Activated T-cell treated with anti-CD3 and anti-CD28 coated beads for 4 hours (primary cell): ENCODE data around the gene TTLL13.
A peak's percentile ranks its signal among the peaks of the same experiment; 100 is the strongest.
"Not testable (repeated sequence)": the region's sequence is repeated elsewhere in the genome, so short reads cannot be mapped to it uniquely, and the experiment has no call there.

Source experiments
- DNase-seq: peaks from one replicate; pipeline ENCODE4 v3.0.0-alpha.2; 2020

Gene TTLL13

DNA sequence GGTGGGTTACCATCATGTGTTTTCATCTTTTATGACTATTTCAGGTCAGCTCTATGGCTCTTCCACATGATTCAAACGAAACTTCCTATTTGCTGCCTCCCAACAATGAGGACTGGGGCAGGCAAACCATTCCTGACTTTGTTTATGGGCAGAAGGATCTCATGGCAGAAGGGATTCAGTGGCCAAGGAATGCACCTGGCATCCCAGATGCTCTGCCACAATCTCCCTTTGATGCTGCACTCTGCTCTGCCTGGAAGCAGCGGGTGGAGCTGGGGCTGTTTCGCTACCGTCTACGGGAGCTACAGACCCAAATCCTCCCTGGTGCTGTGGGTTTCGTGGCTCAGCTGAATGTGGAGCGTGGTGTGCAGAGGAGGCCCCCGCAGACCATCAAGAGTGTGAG, 8.5 kb upstream of the TTLL13 start:
- DNase-seq = no peak

DNA sequence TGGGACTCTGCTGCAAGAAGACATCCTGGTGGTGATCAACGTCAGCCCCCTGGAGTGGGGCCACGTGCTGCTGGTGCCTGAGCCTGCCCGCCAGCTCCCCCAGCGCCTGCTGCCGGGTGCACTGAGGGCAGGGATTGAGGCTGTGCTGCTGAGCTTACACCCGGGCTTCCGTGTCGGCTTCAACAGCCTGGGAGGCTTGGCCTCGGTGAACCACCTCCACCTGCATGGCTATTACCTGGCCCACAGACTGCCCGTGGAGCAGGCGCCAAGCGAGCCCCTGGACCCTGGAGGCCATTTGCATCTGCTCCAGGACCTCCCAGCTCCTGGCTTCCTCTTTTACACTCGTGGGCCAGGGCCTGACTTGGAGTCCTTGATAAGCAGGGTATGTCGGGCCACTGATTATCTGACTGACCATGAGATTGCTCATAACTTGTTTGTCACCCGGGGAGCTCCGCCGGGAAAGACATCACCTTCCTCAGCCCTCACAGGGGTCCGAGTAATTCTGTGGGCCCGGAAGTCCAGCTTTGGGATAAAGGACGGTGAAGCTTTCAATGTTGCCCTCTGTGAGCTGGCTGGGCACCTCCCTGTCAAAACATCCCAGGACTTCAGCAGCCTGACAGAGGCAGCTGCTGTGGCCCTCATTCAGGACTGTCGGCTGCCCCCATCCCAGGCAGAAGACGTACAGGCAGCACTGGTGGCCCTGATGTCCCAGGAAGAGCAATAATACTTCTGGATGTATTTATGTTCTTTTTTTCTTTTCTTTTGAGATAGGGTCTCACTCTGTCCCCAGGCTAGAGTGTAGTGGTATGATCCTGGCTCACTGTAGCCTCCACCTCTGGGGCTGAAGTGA, 7.8 kb upstream of the TTLL13 start:
- DNase-seq = no peak

DNA sequence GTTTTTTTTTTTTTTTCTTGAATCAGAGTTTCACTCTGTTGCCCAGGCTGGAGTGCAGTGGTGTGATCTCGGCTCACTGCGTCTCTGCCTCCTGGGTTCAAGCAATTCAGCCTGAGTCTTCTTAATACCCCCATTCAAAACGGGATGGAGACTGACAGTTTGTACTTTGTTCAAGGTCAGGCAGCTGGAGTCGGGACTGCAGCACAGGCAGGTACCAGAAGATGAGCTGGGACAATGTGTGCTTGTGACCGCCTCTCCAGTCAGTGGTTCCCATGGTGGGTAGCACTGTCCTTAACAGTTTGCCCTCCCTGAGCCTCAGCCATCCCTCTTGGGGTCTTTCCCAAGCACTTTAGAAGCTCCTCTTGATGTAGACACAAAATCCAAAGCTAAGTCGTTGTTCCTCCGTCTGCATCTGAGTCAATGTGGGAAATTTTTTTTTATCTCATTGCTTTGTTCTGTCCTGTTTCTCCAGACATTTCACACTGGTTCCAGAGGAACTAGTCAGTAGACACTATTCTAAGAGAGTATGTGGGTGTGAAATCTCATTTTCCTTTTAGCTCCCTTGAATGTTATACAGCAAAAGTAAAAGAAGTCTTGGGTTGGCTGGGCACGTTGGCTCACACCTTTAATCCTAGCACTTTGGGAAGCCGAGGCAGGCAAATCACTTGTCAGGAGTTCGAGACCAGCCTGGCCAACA, 5.3 kb upstream of the TTLL13 start:
- no peak for DNase-seq

DNA sequence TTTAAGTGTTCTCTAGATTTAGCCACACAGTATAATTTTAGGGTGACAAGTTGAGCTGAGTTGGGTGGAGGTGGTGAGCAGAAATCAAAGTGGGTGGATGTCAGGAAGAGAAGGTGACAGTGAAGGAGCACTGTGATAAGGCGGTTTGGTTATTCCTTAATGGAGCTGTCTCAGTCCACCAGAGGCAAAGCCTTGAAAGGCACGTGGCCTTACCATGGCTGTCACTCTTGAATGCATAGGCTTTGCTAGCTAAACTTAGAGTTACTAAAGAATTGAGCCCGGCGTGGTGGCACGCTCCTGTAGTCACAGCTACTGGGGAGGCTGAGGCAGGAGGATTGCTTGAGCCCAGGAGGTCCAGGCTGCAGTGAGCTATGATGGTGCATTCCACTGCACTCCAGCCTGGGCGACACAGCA, 560 bp upstream of the TTLL13 start:
- DNase-seq = no peak

DNA sequence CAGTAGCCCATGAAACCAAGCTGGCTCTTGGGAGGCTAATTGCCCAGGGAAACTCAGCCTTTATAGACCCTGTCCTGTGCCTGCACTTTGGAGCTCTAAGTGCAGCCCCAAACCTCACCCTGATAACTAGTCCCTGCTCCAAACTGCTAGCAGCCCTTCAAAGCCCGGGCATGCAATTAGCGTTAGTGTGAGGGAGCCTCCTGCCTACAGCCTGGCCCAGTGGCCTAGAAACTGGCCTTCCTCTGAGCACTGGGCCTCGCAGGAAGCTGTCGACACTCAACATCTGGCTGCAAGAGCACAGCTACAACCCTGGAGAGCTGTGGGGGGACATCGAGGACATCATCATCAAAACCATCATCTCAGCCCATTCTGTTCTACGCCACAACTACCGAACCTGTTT, 8.4 kb downstream of the TTLL13 start:
- DNase-seq = no peak

DNA sequence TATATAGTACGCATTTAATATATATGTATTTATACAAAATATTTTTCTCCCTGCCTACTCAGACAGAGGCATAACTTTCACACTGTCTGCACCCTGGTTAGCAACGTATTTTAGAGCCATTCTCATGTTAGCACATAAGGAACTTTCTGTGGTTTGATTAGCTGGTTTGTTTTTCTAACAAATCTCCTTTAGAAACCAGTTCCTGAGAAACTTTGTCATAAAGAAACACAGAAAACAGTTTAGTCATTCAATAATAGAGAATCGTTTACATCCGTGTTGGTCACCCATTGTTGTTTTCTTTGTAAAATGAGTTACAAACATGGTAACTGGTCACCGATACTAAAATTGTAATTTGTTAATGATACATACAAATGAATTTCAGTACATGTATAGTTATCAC, 10.2 kb downstream of the TTLL13 start:
- DNase-seq = no peak

DNA sequence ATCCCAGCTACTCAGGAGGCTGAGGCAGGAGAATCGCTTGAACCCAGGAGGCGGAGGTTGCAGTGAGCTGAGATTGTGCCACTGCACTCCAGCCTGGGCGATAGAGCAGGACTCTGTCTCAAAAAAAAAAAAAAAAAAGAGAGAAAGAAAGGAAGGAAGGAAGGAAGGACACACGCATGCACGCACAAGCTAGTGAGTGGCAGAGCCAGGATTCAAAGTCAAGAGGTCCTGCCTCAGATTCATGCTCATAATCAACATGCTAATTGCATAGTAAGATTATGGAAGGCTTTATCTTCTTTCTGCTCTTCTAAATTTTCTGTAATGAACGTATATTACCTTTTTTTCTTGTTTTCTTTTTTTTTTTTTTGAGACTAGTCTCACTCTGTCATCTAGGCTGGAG, 11.4 kb downstream of the TTLL13 start:
- DNase-seq = not testable (repeated sequence)

DNA sequence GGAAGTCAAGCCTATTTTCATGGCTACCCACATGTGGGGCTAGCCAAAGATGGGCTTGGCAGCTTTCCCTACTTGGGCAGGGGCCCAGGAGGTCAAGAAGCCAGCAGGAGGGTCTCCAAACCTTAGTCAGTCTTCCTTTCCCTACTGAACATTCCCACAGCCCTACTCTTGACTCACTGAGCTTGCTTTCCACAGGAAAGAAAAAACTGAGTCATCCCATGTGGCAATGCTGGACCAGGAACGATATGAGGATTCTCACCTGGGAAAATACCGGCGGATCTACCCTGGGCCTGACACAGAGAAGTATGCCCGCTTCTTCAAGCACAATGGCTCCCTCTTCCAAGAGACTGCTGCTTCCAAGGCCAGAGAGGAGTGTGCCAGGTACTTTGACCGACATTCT, 12.5 kb downstream of the TTLL13 start:
- no peak for DNase-seq

DNA sequence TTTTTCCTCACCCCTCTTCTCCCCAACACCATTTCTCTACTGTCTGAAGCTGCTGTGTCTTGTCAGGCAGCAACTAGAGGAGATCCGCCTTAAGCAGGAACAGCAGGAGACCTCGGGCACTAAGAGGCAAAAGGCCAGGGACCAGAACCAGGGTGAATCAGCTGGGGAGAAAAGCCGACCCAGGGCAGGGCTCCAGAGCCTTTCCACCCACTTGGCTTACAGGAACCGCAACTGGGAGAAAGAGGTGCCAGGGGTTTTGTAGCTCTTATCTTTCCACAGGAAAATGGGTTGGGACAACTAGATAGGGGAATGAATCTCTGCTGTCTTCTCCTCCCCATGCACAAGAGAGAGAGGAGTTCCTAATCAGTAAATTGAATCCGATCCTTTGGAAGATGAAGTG, 13.1 kb downstream of the TTLL13 start:
- DNase-seq = no peak

DNA sequence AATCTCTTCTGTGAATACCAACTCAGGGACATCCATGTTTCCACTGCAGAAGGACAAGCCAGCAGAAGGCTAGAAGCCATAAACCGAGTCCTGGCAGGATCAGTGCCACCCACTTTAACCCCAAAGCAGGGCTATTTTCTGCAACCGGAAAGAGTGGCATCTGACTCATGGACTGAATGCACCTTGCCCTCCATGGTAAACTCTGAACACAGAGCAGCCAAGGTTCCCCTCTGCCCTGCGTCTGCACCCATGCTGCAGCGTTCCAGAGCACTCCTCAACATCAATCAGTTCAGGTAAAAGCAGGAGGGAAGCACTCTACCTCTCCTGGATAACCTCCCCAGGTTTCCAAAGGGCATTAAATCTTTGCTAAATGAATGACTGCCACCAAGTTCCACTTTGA, 15.3 kb downstream of the TTLL13 start:
- peak; percentile 6 for DNase-seq

DNA sequence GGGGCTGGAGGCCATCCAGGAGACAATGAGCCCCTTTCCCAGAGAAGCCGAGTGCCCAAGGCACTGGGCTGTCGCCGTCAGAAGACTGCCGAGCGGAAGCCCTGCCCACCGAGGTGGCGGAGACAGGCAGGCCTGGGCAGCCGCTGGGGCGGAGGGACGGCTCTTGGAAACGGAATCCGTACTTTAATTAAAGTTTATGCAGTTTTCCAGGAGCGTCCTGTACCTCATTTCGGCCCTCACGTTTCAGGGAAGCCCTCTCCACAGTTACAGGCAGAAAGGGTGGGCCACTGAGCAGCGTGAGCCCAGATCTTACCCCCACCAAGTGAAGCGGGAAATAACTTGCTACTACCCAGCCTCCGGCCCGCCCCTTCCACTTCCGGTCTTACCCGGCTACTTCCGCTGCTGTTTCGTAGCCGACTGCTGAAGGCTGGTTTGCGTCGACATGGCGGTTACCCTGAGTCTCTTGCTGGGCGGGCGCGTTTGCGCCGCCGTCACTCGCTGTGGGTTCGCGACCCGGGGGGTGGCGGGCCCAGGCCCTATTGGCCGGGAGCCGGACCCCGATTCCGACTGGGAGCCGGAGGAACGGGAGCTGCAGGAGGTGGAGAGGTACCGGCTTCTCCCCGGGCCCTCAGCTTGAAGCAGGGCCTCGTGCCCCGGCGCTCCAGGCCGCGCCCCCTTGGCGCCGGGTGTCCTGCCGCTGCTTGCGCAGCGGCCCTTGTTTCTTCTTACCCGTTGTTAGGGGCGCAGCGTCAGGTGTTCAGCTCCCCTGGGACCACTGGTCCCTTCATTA, 16.1 kb downstream of the TTLL13 start, which contains the start of gene NGRN:
Gene NGRN (plus strand): TSS at position 402 of the 790 bp plus-strand sequence. CDS start 41 bp downstream, at position 443.
- peak; percentile 86 for DNase-seq

DNA sequence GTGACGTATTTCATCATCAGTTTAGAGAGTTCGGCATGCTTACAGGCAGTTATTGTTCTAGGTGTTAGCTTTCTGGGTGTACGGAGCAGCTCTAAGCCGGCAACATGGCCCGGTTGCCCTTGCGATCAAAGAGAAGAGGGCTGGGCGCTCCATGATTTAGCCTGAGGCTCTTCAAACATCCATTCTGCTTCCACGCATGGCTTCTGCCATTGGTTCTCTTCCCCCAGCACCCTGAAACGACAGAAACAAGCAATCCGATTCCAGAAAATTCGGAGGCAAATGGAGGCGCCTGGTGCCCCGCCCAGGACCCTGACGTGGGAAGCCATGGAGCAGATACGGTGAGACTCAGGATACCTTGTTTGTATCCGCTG, 16.7 kb downstream of the TTLL13 start:
- DNase-seq = peak; percentile 33

DNA sequence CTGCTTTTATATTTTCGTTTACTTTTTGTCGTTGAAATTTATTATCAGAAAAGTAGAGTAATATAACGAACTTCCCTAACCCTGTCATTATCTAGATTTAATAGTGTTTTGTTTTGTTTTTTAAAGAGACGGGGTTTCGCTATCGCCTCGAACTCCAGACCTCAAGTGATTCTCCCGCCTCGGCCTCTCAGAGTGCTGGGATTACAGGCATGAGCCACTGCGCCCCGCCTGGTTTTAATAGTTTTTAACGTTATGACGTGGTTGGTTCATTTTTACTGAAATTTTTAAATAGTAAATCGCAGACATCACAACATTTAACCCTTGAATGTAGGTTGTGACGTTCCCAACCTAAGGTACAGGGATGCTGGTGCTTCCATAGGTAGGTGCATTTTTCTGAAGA, 17.1 kb downstream of the TTLL13 start:
- DNase-seq = no peak

DNA sequence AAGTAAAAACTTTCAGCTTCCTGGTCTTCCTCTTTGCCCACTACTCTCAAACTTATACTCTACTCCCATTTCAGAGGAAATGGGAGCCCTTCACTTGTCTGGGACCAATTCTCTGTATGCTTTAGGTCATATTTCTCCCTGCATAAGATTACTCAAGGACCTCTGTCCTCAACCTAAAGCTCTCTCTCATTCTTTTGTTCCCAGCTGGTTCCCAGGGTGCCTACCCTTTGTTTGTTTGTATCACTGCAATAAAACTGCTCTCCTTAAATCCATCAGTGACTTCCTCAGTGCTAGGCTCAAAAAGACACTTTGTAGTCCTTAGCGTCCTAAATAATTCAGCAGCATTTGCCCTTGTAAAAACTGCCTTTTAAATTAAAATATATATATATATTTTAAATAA, 19.1 kb downstream of the TTLL13 start:
- DNase-seq = no peak

DNA sequence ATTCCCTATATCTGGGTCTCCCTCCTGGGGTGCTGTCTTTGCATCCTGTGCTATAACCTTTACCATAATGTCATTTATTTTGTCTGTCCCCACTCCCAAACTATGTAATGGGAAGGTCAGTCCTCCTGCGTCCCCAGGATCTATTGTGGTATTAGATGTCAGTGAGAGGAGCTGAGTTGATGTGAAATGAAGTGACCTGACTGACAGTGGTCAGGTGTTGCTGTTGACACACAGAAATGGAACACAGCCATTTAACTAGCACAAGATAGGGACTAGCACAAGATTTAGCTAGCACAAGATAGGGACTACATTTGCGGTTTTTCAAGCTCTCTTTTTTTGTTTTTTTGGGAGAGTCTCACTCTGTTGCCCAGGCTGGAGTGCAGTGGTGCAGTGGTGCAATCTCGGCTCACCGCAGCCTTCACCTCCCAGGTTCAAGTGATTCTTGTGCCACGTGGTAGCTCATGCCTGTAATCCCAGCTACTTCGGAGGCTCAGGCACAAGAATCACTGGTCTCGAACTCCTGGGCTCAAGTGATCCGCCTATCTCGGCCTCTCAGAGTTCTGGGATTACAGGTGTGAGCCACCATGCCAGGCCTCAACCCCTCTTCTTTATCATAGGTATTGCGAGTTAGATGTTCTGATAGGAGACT, 21.3 kb downstream of the TTLL13 start:
- DNase-seq = no peak

DNA sequence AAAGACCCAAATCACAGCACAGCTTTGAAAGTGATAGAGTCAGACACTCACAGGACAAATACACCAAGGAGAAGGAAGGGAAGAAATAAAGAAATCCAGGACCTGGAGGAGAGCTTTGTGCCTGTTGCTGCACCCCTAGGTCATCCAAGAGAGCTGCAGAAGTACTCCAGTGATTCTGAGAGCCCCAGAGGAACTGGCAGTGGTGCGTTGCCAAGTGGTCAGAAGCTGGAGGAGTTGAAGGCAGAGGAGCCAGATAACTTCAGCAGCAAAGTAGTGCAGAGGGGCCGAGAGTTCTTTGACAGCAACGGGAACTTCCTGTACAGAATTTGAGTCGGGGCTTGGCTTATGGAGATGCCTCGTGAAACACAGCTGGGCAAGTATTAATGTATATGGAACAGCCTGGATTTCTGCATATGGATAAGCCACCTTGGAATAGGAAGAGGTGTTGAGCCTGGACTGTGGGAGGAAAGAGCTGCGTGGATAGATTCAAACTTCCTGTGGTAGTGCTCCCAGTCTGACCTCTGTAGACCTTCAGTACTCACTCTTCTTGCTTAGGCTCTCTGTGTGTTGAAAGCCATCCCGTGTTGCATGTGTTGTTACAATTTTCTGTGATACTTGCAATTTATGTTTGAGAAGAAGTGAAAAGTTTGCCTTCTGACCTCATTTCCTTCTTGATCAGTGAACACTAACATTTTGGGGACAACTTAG, 22.3 kb downstream of the TTLL13 start:
- DNase-seq = no peak

DNA sequence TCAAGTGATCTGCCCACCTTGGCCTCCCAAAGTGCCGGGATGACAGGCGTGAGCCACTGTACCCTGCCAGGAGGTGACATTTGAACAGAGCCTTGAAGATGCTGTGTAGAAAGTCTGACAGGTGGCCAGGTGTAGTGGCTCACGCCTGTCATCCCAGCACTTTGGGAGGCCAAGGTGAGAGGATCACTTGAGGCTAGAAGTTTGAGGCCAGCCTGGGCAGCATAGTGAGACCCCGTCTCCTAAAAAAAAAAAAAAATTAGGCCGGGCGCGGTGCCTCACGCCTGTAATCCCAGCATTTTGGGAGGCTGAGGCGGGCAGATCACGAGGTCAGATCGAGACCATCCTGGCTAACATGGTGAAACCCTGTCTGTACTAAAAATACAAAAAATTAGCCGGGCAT, 29.1 kb downstream of the TTLL13 start:
- not testable (repeated sequence) for DNase-seq

DNA sequence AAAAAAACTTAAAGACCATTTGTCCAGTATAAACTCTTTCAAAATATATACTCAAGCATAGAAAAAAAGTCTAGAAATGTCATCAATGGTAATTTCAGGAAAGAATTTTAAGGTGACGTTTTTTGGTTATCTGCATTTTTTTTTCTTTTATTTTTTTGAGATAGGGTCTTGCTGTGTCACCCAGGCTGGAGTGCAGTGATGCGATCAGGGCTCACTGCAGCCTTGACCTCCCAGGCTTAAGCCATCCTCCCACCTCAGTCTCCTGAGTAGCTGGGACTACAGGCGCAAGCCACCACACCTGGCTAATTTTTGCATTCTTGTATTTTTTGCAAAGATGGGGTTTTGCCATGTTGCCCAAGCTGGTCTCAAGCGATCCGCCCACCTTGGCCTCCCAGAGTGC, 31.4 kb downstream of the TTLL13 start:
- DNase-seq = not testable (repeated sequence)

DNA sequence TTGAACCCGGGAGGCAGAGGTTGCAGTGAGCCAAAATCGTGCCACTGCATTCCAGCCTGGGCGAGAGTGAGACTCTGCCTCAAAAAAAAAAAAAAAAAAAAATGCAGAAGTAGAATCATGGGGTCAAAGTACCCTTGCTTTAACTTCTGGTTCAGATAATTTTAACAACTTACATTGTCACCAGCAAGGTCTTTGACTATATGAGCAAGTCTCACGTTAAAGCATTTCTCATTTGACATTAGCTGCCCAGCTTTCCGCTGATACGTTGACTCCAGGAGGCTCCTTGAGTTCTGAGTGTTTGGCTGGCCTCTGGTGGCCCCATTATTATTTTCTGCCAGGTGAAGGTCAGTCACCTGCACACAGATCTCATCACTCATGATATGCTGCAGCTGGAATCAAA, 32.3 kb downstream of the TTLL13 start:
- not testable (repeated sequence) for DNase-seq

DNA sequence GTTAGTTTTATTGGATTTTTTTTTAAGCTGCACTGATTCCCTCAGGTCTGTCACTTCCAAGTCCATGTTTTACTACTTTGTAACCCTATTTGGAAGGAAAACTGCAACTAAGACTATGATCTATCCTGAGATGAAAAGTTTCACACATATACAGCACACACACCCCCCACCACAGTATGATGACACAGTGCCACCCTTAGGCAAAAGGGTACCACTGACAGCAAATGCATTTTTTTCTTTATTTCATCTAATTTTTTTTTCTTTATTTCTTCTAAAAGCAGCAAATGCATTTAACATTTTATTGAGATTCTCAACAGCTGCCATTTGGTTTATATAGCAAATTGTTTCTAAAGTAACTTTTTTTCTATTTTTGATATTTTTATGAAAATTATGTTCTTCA, 37.3 kb downstream of the TTLL13 start:
- peak; percentile 26 for DNase-seq

DNA sequence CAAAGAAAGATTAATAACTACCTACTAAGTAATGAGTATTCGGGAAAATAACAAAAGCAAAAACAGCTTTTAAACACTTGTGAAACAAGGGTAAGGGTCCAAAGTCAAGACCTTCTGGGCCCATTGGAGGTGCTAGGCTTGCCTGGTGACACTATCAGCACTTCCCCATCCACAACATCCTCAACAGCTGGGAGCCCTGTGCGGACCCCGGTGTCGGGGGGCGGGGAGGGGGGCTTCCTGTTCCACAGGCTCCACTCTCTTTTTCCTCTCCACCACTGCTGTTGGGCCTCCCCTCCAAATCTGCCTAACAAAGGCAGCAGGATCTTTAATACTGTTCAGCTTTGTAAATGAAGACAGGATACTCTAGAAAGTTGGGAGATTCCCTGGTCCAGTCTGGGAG, 37.7 kb downstream of the TTLL13 start:
- no peak for DNase-seq

DNA sequence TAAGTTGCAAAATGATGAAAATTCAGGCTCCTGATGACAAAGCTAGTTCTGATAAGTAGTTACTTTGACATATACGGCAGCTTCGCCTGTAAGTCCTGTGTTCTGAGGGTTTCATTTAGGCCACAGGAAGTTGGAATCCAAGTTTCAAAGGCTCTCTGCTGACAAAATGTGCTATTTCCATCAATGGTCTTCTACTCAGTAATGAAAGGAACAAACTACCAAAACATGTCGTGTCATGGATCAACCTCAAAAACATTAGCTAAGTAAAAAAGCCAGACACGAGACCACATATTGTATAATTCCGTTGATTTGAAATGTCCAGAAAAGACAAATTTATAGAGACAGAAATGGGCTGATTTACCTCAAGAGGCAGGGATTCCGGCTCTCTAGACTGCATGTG, 38.6 kb downstream of the TTLL13 start:
- DNase-seq = no peak
